Activated CD8-positive, alpha-beta memory T cell treated with anti-CD3 and anti-CD28 coated beads, Interleukin-2, amount 10 ng/mL, durations not matched to agents 7 days and 5 days (primary cell): ENCODE results near the gene PDE4D. TPM values are rescaled to one million over a fixed set of nuclear protein-coding genes. Genes with fewer than 3 reads are reported as not detected.

Source experiments
- ATAC-seq: fragments of 150-1000 bp; cut with Tn5 transposase; one replicate; pipeline ENCODE4 v1.10.0; 2021; ENCODE audit warnings: moderate library complexity
- CTCF ChIA-PET: fragments of 350-600 bp; sonication (Branson Sonifier 250); formaldehyde crosslinking; loops from one replicate; lab custom pipeline; 2021; ENCODE audit warnings: antibody characterized with exemption; lab: Charles Lee
- DNase-seq: peaks from one replicate; pipeline ENCODE4 v3.0.0-alpha.2; 2020
- H3K27ac Mint-ChIP-seq: one replicate; pipeline ENCODE4 v1.8.0; 2021; ENCODE audit warnings: mild to moderate bottlenecking, mixed read lengths
- H3K27me3 Mint-ChIP-seq: one replicate; pipeline ENCODE4 v1.8.0; 2021; ENCODE audit warnings: mixed read lengths
- H3K36me3 Mint-ChIP-seq: one replicate; pipeline ENCODE4 v1.8.0; 2021; ENCODE audit warnings: mild to moderate bottlenecking, mixed read lengths
- H3K4me1 Mint-ChIP-seq: one replicate; pipeline ENCODE4 v1.8.0; 2021; ENCODE audit warnings: mixed read lengths
- H3K4me3 Mint-ChIP-seq: one replicate; pipeline ENCODE4 v1.8.0; 2021; ENCODE audit warnings: mild to moderate bottlenecking, moderate library complexity, mixed read lengths
- H3K9me3 Mint-ChIP-seq: one replicate; pipeline ENCODE4 v1.8.0; 2022; ENCODE audit warnings: low read depth, mixed read lengths
- total RNA-seq, 2 experiments: library from RNA; stranded (reverse); gene quantifications; one replicate each; pipeline ENCODE4 v1.2.3, GENCODE V29; 2021

Gene PDE4D
- total RNA-seq, 2 experiments from 2014 or later, result 59.3 to 66.2 TPM

DNA sequence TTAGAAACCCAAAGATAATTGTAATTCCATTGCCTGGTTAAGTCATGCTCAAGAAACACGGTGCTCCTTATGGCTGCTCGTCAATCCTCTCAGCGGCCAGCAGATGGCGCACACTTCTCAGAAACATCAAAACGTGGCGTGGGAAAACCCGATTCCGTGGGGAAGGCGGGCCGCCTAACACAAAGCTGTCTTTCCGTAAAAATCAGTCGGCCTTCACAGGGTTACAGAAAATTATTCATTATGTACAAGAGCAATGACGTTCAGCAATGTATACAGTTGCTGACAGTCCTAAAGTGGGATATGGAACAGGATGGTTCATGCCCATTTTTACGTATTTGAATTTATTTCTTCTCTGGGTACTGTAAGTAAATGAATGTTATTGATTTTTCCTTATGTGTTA, 83.5 kb downstream of the PDE4D start:
- Mint-ChIP-seq H3K27ac (no peak overlapping the region), H3K4me1 (peaks cover 2% of the 10 kb centered on the region), H3K4me3 (no peak overlapping the region), H3K9me3 (no peaks in the 10 kb centered on the region), H3K27me3 (peaks cover 24% of the 10 kb centered on the region), H3K36me3 (no peaks in the 10 kb centered on the region)
- CTCF ChIA-PET, result interaction anchor here (1.2 to 3.0 kb wide), 7 partner anchors 10 to 859 kb away, joined by 3 to 16 read pairs (median 6); no protein-coding TSS in a partner anchor
- peak; percentile 56 for DNase-seq
- peak; percentile 39 for ATAC-seq

GRCh38 chr5:59807806-59808205, 85.7 kb downstream of the PDE4D start:
- H3K27me3 Mint-ChIP-seq, result peaks cover 19% of the 10 kb centered on the region
- H3K9me3 Mint-ChIP-seq, result no peaks in the 10 kb centered on the region
- DNase-seq (no peak), ATAC-seq (no peak)
- no peak overlapping the region for H3K4me3 Mint-ChIP-seq
- no peaks in the 10 kb centered on the region for H3K36me3 Mint-ChIP-seq
- CTCF ChIA-PET, result interaction anchor here (1.6 kb wide), 1 partner anchor 862 kb away, joined by 5 read pairs; no protein-coding TSS in a partner anchor
- H3K27ac Mint-ChIP-seq, result no peak overlapping the region
- H3K4me1 Mint-ChIP-seq, result peaks cover 2% of the 10 kb centered on the region

DNA sequence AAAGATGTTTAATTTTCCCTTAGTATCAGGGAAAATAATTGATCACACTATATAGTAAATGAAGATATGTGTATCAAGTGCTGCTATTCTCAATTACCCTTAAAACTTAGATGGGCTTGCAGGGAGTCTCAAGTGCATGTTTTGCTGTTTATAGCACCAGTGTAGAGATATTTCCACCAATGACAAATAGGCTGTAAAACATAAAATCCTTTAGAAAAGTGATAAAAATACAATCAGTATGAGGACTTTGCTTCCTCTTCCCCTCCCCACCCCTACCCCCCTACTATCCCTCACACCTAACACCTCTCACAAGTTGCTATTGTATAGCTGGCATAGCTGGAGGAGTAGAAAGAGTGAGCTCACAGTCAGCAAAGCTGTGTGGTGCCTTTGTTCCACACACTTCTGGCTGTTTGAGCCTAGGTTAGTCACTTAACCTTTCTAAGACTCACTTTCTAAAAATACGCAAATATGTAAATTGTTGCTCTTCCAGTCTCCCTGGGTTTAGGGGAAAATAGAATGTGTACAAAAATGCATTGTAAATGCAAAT, 93.1 kb downstream of the PDE4D start:
- ATAC-seq, result no peak
- Mint-ChIP-seq H3K4me1 (no peaks in the 10 kb centered on the region), H3K9me3 (no peaks in the 10 kb centered on the region), H3K36me3 (no peaks in the 10 kb centered on the region), H3K27me3 (peaks cover 21% of the 10 kb centered on the region), H3K4me3 (no peak overlapping the region), H3K27ac (no peak overlapping the region)
- CTCF ChIA-PET, result interaction anchor here (0.6 to 3.5 kb wide), 15 partner anchors 10 to 825 kb away, joined by 3 to 22 read pairs (median 4); no protein-coding TSS in a partner anchor
- no peak for DNase-seq

DNA sequence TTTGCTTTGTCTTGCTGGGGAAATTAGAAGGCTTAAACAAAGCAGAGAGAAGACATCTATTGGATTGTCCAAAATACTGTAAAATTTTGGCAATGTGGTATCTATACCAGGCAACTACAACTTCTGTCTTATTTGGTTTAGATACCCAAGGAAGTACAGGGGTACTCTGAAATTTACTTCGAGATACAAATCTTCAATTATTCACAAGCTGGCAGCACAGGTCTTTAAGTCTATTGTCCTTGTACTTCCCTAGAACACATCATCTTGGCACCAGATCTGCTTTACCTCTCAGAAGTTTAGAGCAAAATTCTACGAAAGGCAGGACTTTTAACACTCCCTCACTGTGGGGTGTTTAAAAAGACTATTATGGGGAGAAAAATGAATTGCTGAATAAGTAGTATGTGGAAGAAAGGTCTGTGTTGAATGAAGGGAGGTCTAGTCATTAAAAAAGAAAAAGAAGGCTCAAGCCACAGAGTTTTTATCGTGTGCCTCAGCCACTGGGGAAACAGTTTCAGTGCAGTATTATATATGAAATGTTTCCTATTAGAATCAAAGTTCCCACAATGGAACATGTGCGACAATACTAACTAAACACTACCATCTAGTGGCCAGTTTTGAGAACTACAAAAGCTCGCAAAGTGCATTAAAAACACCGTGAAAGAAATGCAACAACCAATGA, 93.7 kb downstream of the PDE4D start:
- H3K4me1 Mint-ChIP-seq, result no peaks in the 10 kb centered on the region
- no peaks in the 10 kb centered on the region for H3K9me3 Mint-ChIP-seq
- peak; percentile 60 for ATAC-seq
- DNase-seq, result no peak
- CTCF ChIA-PET, result interaction anchor here (0.6 to 3.5 kb wide), 14 partner anchors 10 to 611 kb away, joined by 3 to 22 read pairs (median 4); no protein-coding TSS in a partner anchor
- no peaks in the 10 kb centered on the region for H3K36me3 Mint-ChIP-seq
- H3K27ac Mint-ChIP-seq, result no peak overlapping the region
- no peak overlapping the region for H3K4me3 Mint-ChIP-seq
- H3K27me3 Mint-ChIP-seq, result peaks cover 18% of the 10 kb centered on the region

- Mint-ChIP-seq H3K4me3 (no peak overlapping the region), H3K27me3 (peaks cover 18% of the 10 kb centered on the region), H3K9me3 (no peaks in the 10 kb centered on the region), H3K27ac (no peak overlapping the region), H3K4me1 (no peaks in the 10 kb centered on the region), H3K36me3 (no peaks in the 10 kb centered on the region)
- CTCF ChIA-PET, result interaction anchor here (1.0 to 3.5 kb wide), 10 partner anchors 9 to 611 kb away, joined by 3 to 22 read pairs (median 4); no protein-coding TSS in a partner anchor
- DNase-seq (no peak), ATAC-seq (peak; percentile 54)
Measured at GRCh38 chr5:59798862-59799667, 94.5 kb downstream of the PDE4D start.

- Mint-ChIP-seq H3K27me3 (peaks cover 10% of the 10 kb centered on the region), H3K36me3 (no peaks in the 10 kb centered on the region), H3K9me3 (no peaks in the 10 kb centered on the region), H3K4me3 (no peak overlapping the region), H3K27ac (no peak overlapping the region), H3K4me1 (peaks cover 7% of the 10 kb centered on the region)
- CTCF ChIA-PET, result interaction anchor here (1.3 kb wide), 1 partner anchor 406 kb away, joined by 3 read pairs; no protein-coding TSS in a partner anchor
- ATAC-seq (no peak), DNase-seq (no peak)
Measured at GRCh38 chr5:59795141-59795540, 98.4 kb downstream of the PDE4D start.

- H3K27me3 Mint-ChIP-seq, result peaks cover 19% of the 10 kb centered on the region
- no peak for ATAC-seq
- no peak overlapping the region for H3K4me3 Mint-ChIP-seq
- no peak for DNase-seq
- H3K36me3 Mint-ChIP-seq, result no peaks in the 10 kb centered on the region
- peaks cover 10% of the 10 kb centered on the region for H3K4me1 Mint-ChIP-seq
- CTCF ChIA-PET, result no interaction called here
- no peaks in the 10 kb centered on the region for H3K9me3 Mint-ChIP-seq
- H3K27ac Mint-ChIP-seq, result no peak overlapping the region
Measured at GRCh38 chr5:59792983-59793585, 100.4 kb downstream of the PDE4D start.

DNA sequence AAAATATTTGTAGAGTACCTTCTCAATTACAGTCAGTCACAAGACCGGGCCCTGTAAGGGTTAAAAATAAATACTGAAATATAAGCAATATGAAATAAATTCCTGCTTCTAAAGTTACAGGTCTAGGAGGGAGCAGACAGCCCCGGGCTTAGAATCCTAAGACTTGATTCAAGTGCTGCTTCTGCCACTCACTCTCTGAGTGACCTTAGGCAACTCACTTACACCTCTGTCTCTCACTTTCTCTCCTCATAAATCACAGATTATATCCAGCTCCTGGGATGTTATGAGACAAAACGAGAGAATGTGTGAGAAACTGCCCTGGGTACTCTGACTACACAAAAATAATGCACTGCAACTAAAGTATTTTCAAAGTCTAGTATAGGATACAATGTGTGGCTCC, 101.9 kb downstream of the PDE4D start:
- peaks cover 10% of the 10 kb centered on the region for H3K4me1 Mint-ChIP-seq
- CTCF ChIA-PET, result no interaction called here

DNA sequence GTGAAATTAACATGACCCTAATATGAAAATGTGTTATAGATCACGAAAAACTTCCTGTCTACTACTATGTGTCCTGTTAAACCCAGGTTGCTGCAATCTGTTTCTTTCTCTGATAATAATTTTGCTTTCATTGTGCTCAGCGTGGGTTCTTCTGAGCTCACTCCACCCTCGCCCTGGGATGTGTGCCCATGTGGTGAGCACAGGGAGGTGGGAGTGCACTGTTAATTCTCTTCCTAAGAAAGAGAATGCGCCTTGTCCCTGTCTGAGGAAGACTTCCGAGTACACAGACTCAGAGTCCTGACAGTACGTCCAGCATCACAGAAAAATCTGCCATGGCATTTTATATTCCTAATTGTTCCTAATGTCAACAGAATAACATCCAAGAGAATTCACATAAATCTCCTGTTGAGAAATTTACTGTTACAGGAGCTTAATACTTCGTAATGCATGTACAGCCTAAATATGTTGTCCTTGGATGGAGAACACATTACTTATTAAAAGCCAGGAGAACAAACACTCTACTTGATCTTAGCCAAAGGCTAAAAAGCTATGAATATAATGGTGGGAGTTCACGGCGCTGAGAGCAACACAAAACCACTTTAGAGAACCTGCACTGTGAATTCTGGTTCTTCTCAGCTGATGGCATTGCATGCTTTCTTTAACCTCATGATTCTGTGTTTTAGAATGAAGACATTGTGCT, 102.6 kb downstream of the PDE4D start:
- DNase-seq (no peak), ATAC-seq (no peak)
- H3K4me1 Mint-ChIP-seq, result peaks cover 10% of the 10 kb centered on the region
- H3K27ac Mint-ChIP-seq, result peak overlapping the region; percentile 4
- no peaks in the 10 kb centered on the region for H3K9me3 Mint-ChIP-seq
- peaks cover 28% of the 10 kb centered on the region for H3K27me3 Mint-ChIP-seq
- H3K36me3 Mint-ChIP-seq, result no peaks in the 10 kb centered on the region
- H3K4me3 Mint-ChIP-seq, result peak overlapping the region; percentile 3
- CTCF ChIA-PET, result interaction anchor here (1.1 to 1.9 kb wide), 2 partner anchors 7 to 9 kb away, joined by 4 to 6 read pairs; no protein-coding TSS in a partner anchor

More for the DNA sequence above, 101.9 kb downstream of the PDE4D start:
- Mint-ChIP-seq H3K27me3 (peaks cover 21% of the 10 kb centered on the region), H3K4me3 (no peak overlapping the region), H3K36me3 (no peaks in the 10 kb centered on the region), H3K9me3 (no peaks in the 10 kb centered on the region), H3K27ac (no peak overlapping the region)
- DNase-seq (no peak), ATAC-seq (no peak)

- Mint-ChIP-seq H3K4me3 (peak overlapping the region; percentile 3), H3K36me3 (no peaks in the 10 kb centered on the region), H3K27me3 (peaks cover 29% of the 10 kb centered on the region), H3K27ac (peak overlapping the region; percentile 4), H3K9me3 (no peaks in the 10 kb centered on the region), H3K4me1 (peaks cover 10% of the 10 kb centered on the region)
- DNase-seq, result no peak
- ATAC-seq, result peak; percentile 73
- CTCF ChIA-PET, result interaction anchor here (1.0 to 1.9 kb wide), 3 partner anchors 8 to 603 kb away, joined by 3 to 6 read pairs (median 4); no protein-coding TSS in a partner anchor
Measured at GRCh38 chr5:59790376-59790775, 103.2 kb downstream of the PDE4D start.

GRCh38 chr5:59789894-59790293, 103.6 kb downstream of the PDE4D start:
- CTCF ChIA-PET, result interaction anchor here (1.0 to 1.9 kb wide), 3 partner anchors 8 to 602 kb away, joined by 3 to 6 read pairs (median 4); no protein-coding TSS in a partner anchor
- Mint-ChIP-seq H3K4me3 (no peak overlapping the region), H3K36me3 (no peaks in the 10 kb centered on the region), H3K4me1 (peaks cover 10% of the 10 kb centered on the region), H3K9me3 (no peaks in the 10 kb centered on the region), H3K27me3 (peaks cover 31% of the 10 kb centered on the region), H3K27ac (no peak overlapping the region)
- ATAC-seq (no peak), DNase-seq (no peak)

DNA sequence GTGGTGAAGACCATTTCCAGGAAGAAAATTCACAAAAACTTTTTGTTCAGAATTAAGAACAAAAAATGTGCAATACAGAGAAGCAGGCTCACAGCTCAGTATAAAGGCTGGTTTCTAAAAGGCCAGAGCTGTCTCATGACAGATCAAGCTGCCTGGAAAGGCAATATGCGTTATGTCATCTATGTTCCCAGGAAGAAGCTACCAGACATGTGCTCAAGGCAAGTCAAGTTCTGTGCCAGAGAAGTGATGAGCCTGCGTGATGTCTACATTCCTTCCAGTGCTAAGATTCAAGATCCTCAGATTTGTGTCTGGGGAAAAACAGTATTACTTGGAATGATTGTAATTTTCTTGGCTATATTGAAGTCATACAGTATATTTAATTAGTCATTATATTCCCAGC, 104.3 kb downstream of the PDE4D start:
- H3K27ac Mint-ChIP-seq, result no peak overlapping the region
- no peak for DNase-seq
- H3K4me1 Mint-ChIP-seq, result peaks cover 10% of the 10 kb centered on the region
- CTCF ChIA-PET, result interaction anchor here (1.6 to 1.9 kb wide), 2 partner anchors 11 to 26 kb away, joined by 3 to 6 read pairs; no protein-coding TSS in a partner anchor
- H3K27me3 Mint-ChIP-seq, result peaks cover 34% of the 10 kb centered on the region
- no peaks in the 10 kb centered on the region for H3K9me3 Mint-ChIP-seq
- no peak for ATAC-seq
- no peaks in the 10 kb centered on the region for H3K36me3 Mint-ChIP-seq
- no peak overlapping the region for H3K4me3 Mint-ChIP-seq
